HCT116 (cell line): Measurements from ENCODE around the gene MSMP. TPM values are rescaled to one million over a fixed set of nuclear protein-coding genes. Genes with fewer than 3 reads are reported as not detected.

Experiments used
- ATAC-seq: fragments of 200-7000 bp; cut with Tn5 transposase; 2 replicates; pipeline ENCODE4 v1.9.1; 2020; ENCODE audit warnings: mild to moderate bottlenecking, moderate library complexity
- BruUV-seq: library from RNA; stranded (reverse); fragments of 400-500 nt; replicated peaks from 2 replicates; lab custom pipeline; 2021; lab: Mats Ljungman, UMichigan
- CTCF ChIA-PET: fragments of 300-600 bp; sonication (Branson Sonifier 250); formaldehyde crosslinking; loops from one replicate; lab custom pipeline; 2021; ENCODE audit warnings: antibody characterized with exemption; lab: Charles Lee
- POLR2A ChIA-PET: fragments of 300-600, 350-600 bp; sonication (Branson Sonifier 250); formaldehyde crosslinking; loops from one replicate; lab custom pipeline; 2021; ENCODE audit warnings: antibody characterized with exemption; lab: Charles Lee
- RAD21 ChIA-PET, 2 experiments: fragments of 300-600 bp; sonication (Branson Sonifier 250); formaldehyde crosslinking; loops; one replicate each; lab custom pipeline; 2023; ENCODE audit warnings: low total read pairs in 2 of 2; ENCODE audit not compliant: uncharacterized antibody in 2 of 2, unreplicated experiment in 2 of 2, low non-redundant PET in 1 of 2; lab: Charles Lee
- DNase-seq: peaks from one replicate; pipeline ENCODE4 v3.0.0-alpha.2; 2010; ENCODE audit warnings: low read depth, low spot score
- H2AFZ ChIP-seq: fragments of 200-600 bp; shearing (Covaris generic), sonication (generic); 2 replicates; pipeline ENCODE4 v1.6.1; 2017; ENCODE audit warnings: low read depth, mixed run types, mixed read lengths, antibody characterized with exemption, low read length; ENCODE audit not compliant: poor library complexity, severe bottlenecking
- H3K27ac ChIP-seq: 2 replicates; pipeline ENCODE4 v1.5.1; 2012; ENCODE audit warnings: low read depth, low read length
- H3K27me3 ChIP-seq: fragments of 200-600 bp; sonication (generic); 2 replicates; pipeline ENCODE4 v1.6.1; 2016; ENCODE audit warnings: mixed run types, low read length, mixed read lengths; ENCODE audit not compliant: insufficient read depth
- H3K36me3 ChIP-seq, 2 experiments: fragments of 200-500 bp in 1 of 2; fragments of 200-600 bp in 1 of 2; sonication (Bioruptor generic) in 1 of 2; sonication (generic) in 1 of 2; 2 replicates each; pipeline versions ENCODE4 v1.5.1 to v1.6.1; 2014 to 2016; ENCODE audit warnings: low read length in 2 of 2, inconsistent platforms in 1 of 2, mixed read lengths in 1 of 2, mixed run types in 1 of 2; ENCODE audit not compliant: insufficient read depth in 2 of 2, control insufficient read depth in 1 of 2
- H3K4me1 ChIP-seq, 2 experiments: fragments of 200-600 bp in 1 of 2; sonication (generic) in 1 of 2; 2 replicates each; pipeline versions ENCODE4 v1.5.1 to v1.6.1; 2012 to 2017; ENCODE audit warnings: low read length in 2 of 2, inconsistent platforms in 1 of 2, mild to moderate bottlenecking in 1 of 2, mixed read lengths in 1 of 2, mixed run types in 1 of 2, moderate library complexity in 1 of 2; ENCODE audit not compliant: insufficient read depth in 2 of 2, control insufficient read depth in 1 of 2
- H3K4me2 ChIP-seq: fragments of 200-600 bp; sonication (generic); 2 replicates; pipeline ENCODE4 v1.6.1; 2017; ENCODE audit warnings: mixed run types, low read length, mixed read lengths
- H3K4me3 ChIP-seq, 2 experiments: fragments of 200-600 bp in 1 of 2; sonication (generic) in 1 of 2; replicated peaks in 1 of 2; 2 replicates each; pipeline ENCODE4 v1.5.1; 2011 to 2016; ENCODE audit warnings: low read length in 2 of 2, control low read depth in 1 of 2, low read depth in 1 of 2, mild to moderate bottlenecking in 1 of 2, mixed read lengths in 1 of 2, mixed run types in 1 of 2
- H3K79me2 ChIP-seq: fragments of 200-600 bp; sonication (generic); 2 replicates; pipeline ENCODE4 v1.6.1; 2017; ENCODE audit warnings: mild to moderate bottlenecking, mixed run types, low read length, moderate library complexity, mixed read lengths; ENCODE audit not compliant: insufficient read depth
- H3K9ac ChIP-seq: fragments of 200-600 bp; sonication (generic); 2 replicates; pipeline ENCODE4 v1.6.1; 2016; ENCODE audit warnings: low read length, mixed read lengths
- H3K9me2 ChIP-seq: fragments of 200-600 bp; sonication (generic), shearing (Covaris generic); 2 replicates; pipeline ENCODE4 v1.6.1; 2017; ENCODE audit warnings: mixed run types, mild to moderate bottlenecking, moderate library complexity; ENCODE audit not compliant: insufficient read depth
- H3K9me3 ChIP-seq, 2 experiments: fragments of 200-500 bp in 1 of 2; fragments of 200-600 bp in 1 of 2; sonication (Bioruptor generic) in 1 of 2; sonication (generic) in 1 of 2; 2 replicates each; pipeline ENCODE4 v1.6.1; 2014 to 2017; ENCODE audit warnings: low read length in 2 of 2, mixed read lengths in 2 of 2, inconsistent platforms in 1 of 2, low read depth in 1 of 2, mild to moderate bottlenecking in 1 of 2, mixed run types in 1 of 2, moderate library complexity in 1 of 2; ENCODE audit not compliant: control insufficient read depth in 1 of 2, insufficient read depth in 1 of 2
- H4K20me1 ChIP-seq: fragments of 200-600 bp; sonication (generic), shearing (Covaris generic); 2 replicates; pipeline ENCODE4 v1.6.1; 2017; ENCODE audit warnings: mixed run types, mild to moderate bottlenecking, moderate library complexity; ENCODE audit not compliant: insufficient read depth
- ATF3 ChIP-seq: IDR thresholded peaks from 2 replicates; pipeline ENCODE4 v1.6.1; 2012
- CBX3 ChIP-seq: IDR thresholded peaks from 2 replicates; pipeline ENCODE4 v1.6.1; 2012; ENCODE audit warnings: low read depth
- CEBPB ChIP-seq: IDR thresholded peaks from 2 replicates; pipeline ENCODE4 v1.6.1; 2012; ENCODE audit warnings: low read depth
- CTCF ChIP-seq, 3 experiments: fragments of 200-600 bp in 1 of 3; sonication (generic) in 1 of 3; IDR thresholded peaks in 2 of 3; conservative IDR thresholded peaks in 1 of 3; 2 replicates each; pipeline ENCODE4 v1.5.1; 2012 to 2017; ENCODE audit warnings: low read depth in 2 of 3, low read length in 2 of 3, antibody characterized with exemption in 1 of 3, borderline replicate concordance in 1 of 3, control low read depth in 1 of 3, mild to moderate bottlenecking in 1 of 3, mixed read lengths in 1 of 3, mixed run types in 1 of 3, moderate library complexity in 1 of 3; ENCODE audit not compliant: insufficient read depth in 1 of 3
- EGR1 ChIP-seq: IDR thresholded peaks from 2 replicates; pipeline ENCODE4 v1.6.1; 2012; ENCODE audit warnings: low read depth
- ELF1 ChIP-seq: IDR thresholded peaks from 2 replicates; pipeline ENCODE4 v1.6.1; 2012; ENCODE audit warnings: low read depth, borderline replicate concordance
- EZH2 ChIP-seq: fragments of 200-600 bp; sonication (generic); IDR thresholded peaks from 2 replicates; pipeline ENCODE4 v1.6.1; 2017; ENCODE audit warnings: antibody characterized with exemption, mixed run types
- EZH2phosphoT487 ChIP-seq: fragments of 200-600 bp; IDR thresholded peaks from 2 replicates; pipeline ENCODE4 v1.6.1; 2018; ENCODE audit warnings: antibody characterized with exemption, borderline replicate concordance
- FOSL1 ChIP-seq: IDR thresholded peaks from 2 replicates; pipeline ENCODE4 v1.6.1; 2012; ENCODE audit warnings: low read depth
- JUND ChIP-seq: IDR thresholded peaks from 2 replicates; pipeline ENCODE4 v1.6.1; 2012
- MAX ChIP-seq: IDR thresholded peaks from 2 replicates; pipeline ENCODE4 v1.6.1; 2012
- POLR2AphosphoS5 ChIP-seq: IDR thresholded peaks from 2 replicates; pipeline ENCODE4 v1.6.1; 2011; ENCODE audit warnings: mild to moderate bottlenecking, low read depth, low read length, moderate library complexity
- RAD21 ChIP-seq: IDR thresholded peaks from 2 replicates; pipeline ENCODE4 v1.6.1; 2012; ENCODE audit warnings: low read depth, mild to moderate bottlenecking
- REST ChIP-seq: IDR thresholded peaks from 2 replicates; pipeline ENCODE4 v1.6.1; 2012; ENCODE audit warnings: low read depth
- SIN3A ChIP-seq: IDR thresholded peaks from 2 replicates; pipeline ENCODE4 v1.6.1; 2012; ENCODE audit warnings: low read depth
- SRF ChIP-seq: IDR thresholded peaks from 2 replicates; pipeline ENCODE4 v1.6.1; 2012; ENCODE audit warnings: low read depth
- TCF7L2 ChIP-seq: IDR thresholded peaks from 2 replicates; pipeline ENCODE4 v1.7.0; 2011; ENCODE audit warnings: borderline replicate concordance, inconsistent platforms; ENCODE audit not compliant: insufficient read depth, insufficient read length; ENCODE audit errors: extremely low read depth
- YY1 ChIP-seq: IDR thresholded peaks from 2 replicates; pipeline ENCODE4 v1.6.1; 2011; ENCODE audit warnings: low read length, low read depth, moderate library complexity, mild to moderate bottlenecking; ENCODE audit not compliant: insufficient replicate concordance; ENCODE audit errors: extremely low read depth
- ZBTB33 ChIP-seq: IDR thresholded peaks from 2 replicates; pipeline ENCODE4 v1.6.1; 2011; ENCODE audit warnings: mild to moderate bottlenecking, low read length, moderate library complexity; ENCODE audit not compliant: insufficient replicate concordance; ENCODE audit errors: extremely low read depth
- ZNF274 ChIP-seq: fragments of 200-500 bp; sonication (Bioruptor generic); IDR thresholded peaks from 2 replicates; pipeline ENCODE4 v1.6.1; 2014; ENCODE audit warnings: mild to moderate bottlenecking, low read depth, low read length, inconsistent platforms
- intact Hi-C: fragments of 100-400 bp; cut with micrococcal nuclease; formaldehyde crosslinking; loops from 2 replicates; pipeline ENCODE4 v1.10.0; 2022
- total RNA-seq: library from RNA; stranded (reverse); gene quantifications from one replicate; pipeline ENCODE4 v1.2.1, GENCODE V29; 2021; ENCODE audit not compliant: unreplicated experiment

MSMP gene
- total RNA-seq, 1 experiment from 2014 or later: 1.2 TPM

GRCh38 chr9:35727676-35728040 lies 26.4 kb downstream of the MSMP start:
- intact Hi-C loops: loop anchor here (5.0 kb wide), 1 partner anchor 35 kb away; no protein-coding TSS in a partner anchor
- no peak overlapping the region for H3K4me3 ChIP-seq
- no TSS peak for BruUV-seq
- ChIA-PET RAD21 (no interaction called here), CTCF (interaction anchor here (1.3 to 1.5 kb wide), 2 partner anchors 31 to 70 kb away, joined by 3 read pairs; no protein-coding TSS in a partner anchor), POLR2A (interaction anchor here (0.8 kb wide), 1 partner anchor 15 kb away, joined by 3 read pairs; no protein-coding TSS in a partner anchor)
- ATAC-seq: no peak
- H3K4me1 ChIP-seq: peaks cover 12 to 22% of the 10 kb centered on the region in 2 experiments; a peak in 3 of 4 replicates
- peaks cover 58% of the 10 kb centered on the region for H3K79me2 ChIP-seq
- peaks cover 20 to 24% of the 10 kb centered on the region in 2 experiments; a peak in 3 of 4 replicates for H3K36me3 ChIP-seq
- TF ChIP-seq CBX3 (no peak), ATF3 (no peak), EGR1 (no peak), ELF1 (no peak), ZNF274 (no peak), TCF7L2 (no peak), SRF (no peak), RAD21 (no peak), ZBTB33 (no peak), YY1 (no peak), MAX (no peak), CTCF (IDR thresholded peaks at IDR 0.05 in 2 of 3, conservative IDR thresholded peaks at IDR 0.05 in 1 of 3; ENCODE audit: borderline replicate concordance in 1 of 3, insufficient read depth in 1 of 3, low read depth in 2 of 3, low read length in 2 of 3) (no peak), JUND (no peak), CEBPB (no peak), POLR2AphosphoS5 (no peak), EZH2phosphoT487 (no peak), SIN3A (no peak), REST (no peak), FOSL1 (no peak), EZH2 (no peak)
- TF ChIP-seq, all 23 proteins: peak for 0
- Histone ChIP-seq H3K9me2 (no peaks in the 10 kb centered on the region), H3K9ac (no peak overlapping the region), H3K4me2 (no peak overlapping the region), H3K27me3 (no peaks in the 10 kb centered on the region), H4K20me1 (no peaks in the 10 kb centered on the region), H3K9me3 (no peaks in the 10 kb centered on the region), H3K27ac (no peak overlapping the region), H2AFZ (no peak overlapping the region)
- no peak for DNase-seq
